IPS-20b (cell line): ENCODE results near the gene ENPP4.

ENCODE experiments used
- H3K27ac ChIP-seq: one replicate; pipeline ENCODE4 v1.5.1; 2013; ENCODE audit warnings: low read length
- H3K27me3 ChIP-seq: 2 replicates; pipeline ENCODE4 v1.6.1; 2013; ENCODE audit warnings: mild to moderate bottlenecking, low read length, inconsistent platforms; ENCODE audit not compliant: insufficient read depth
- H3K36me3 ChIP-seq: 2 replicates; pipeline ENCODE4 v1.6.1; 2013; ENCODE audit warnings: low read depth, mild to moderate bottlenecking, inconsistent platforms, low read length, moderate library complexity; ENCODE audit not compliant: insufficient read depth
- H3K4me1 ChIP-seq: 2 replicates; pipeline ENCODE4 v1.6.1; 2013; ENCODE audit warnings: mild to moderate bottlenecking, control low read depth, inconsistent platforms, low read length, moderate library complexity; ENCODE audit not compliant: insufficient read depth
- H3K4me3 ChIP-seq: 2 replicates; pipeline ENCODE4 v1.5.1; 2013; ENCODE audit warnings: mild to moderate bottlenecking, low read length, inconsistent platforms
- H3K9ac ChIP-seq: 2 replicates; pipeline ENCODE4 v1.6.1; 2013; ENCODE audit warnings: low read depth, mild to moderate bottlenecking, inconsistent platforms, low read length, moderate library complexity
- H3K9me3 ChIP-seq: 2 replicates; pipeline ENCODE4 v1.6.1; 2013; ENCODE audit warnings: mild to moderate bottlenecking, low read depth, low read length, inconsistent platforms; ENCODE audit not compliant: insufficient read depth

The ENPP4 gene

GRCh38 chr6:46174904-46175303 lies 45.1 kb downstream of the ENPP4 start:
- H3K27ac ChIP-seq = no peak overlapping the region
- no peak overlapping the region for H3K4me3 ChIP-seq
- no peak overlapping the region for H3K9ac ChIP-seq
- H3K27me3 ChIP-seq = no peaks in the 10 kb centered on the region
- H3K4me1 ChIP-seq = 0 out of 2 replicates have a peak, but pooled peaks cover 3% of the 10 kb centered on the region
- H3K9me3 ChIP-seq = no peaks in the 10 kb centered on the region
- H3K36me3 ChIP-seq = no peaks in the 10 kb centered on the region

GRCh38 chr6:46175446-46175845 lies 45.7 kb downstream of the ENPP4 start:
- Histone ChIP-seq H3K9me3 (no peaks in the 10 kb centered on the region), H3K9ac (no peak overlapping the region), H3K36me3 (no peaks in the 10 kb centered on the region), H3K4me1 (no peaks in the 10 kb centered on the region), H3K27ac (no peak overlapping the region), H3K27me3 (no peaks in the 10 kb centered on the region), H3K4me3 (no peak overlapping the region)

GRCh38 chr6:46175976-46176375 lies 46.2 kb downstream of the ENPP4 start:
- no peaks in the 10 kb centered on the region for H3K36me3 ChIP-seq
- H3K9me3 ChIP-seq = no peaks in the 10 kb centered on the region
- no peaks in the 10 kb centered on the region for H3K4me1 ChIP-seq
- H3K4me3 ChIP-seq = no peak overlapping the region
- H3K9ac ChIP-seq = no peak overlapping the region
- H3K27ac ChIP-seq = no peak overlapping the region
- no peaks in the 10 kb centered on the region for H3K27me3 ChIP-seq

- no peak overlapping the region for H3K4me3 ChIP-seq
- H3K9me3 ChIP-seq = no peaks in the 10 kb centered on the region
- H3K9ac ChIP-seq = no peak overlapping the region
- H3K36me3 ChIP-seq = no peaks in the 10 kb centered on the region
- no peaks in the 10 kb centered on the region for H3K4me1 ChIP-seq
- H3K27ac ChIP-seq = no peak overlapping the region
- H3K27me3 ChIP-seq = no peaks in the 10 kb centered on the region
Observed at GRCh38 chr6:46184114-46184513, 54.3 kb downstream of the ENPP4 start.

DNA sequence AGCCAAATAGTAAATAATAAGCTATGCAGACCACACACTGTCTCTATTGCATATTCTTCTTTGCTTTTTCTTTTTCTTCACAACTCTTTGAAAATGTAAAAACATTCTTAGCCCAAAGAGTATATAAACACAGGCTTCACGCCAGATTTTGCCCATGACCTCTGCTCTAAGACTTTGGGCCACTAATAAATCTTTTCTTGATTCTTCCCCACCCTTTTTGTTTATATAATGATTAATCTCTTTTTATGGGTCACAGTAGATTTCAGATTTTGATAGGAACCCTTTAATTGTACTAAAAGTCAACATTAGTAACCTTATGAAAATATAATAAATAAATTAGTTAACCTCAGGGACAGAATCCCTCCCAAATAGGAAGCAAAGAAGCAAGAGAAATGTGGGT lies 56.8 kb downstream of the ENPP4 start:
- H3K9ac ChIP-seq = no peak overlapping the region
- no peak overlapping the region for H3K27ac ChIP-seq
- no peak overlapping the region for H3K4me3 ChIP-seq
- no peaks in the 10 kb centered on the region for H3K9me3 ChIP-seq
- H3K27me3 ChIP-seq = no peaks in the 10 kb centered on the region
- no peaks in the 10 kb centered on the region for H3K36me3 ChIP-seq
- H3K4me1 ChIP-seq = no peaks in the 10 kb centered on the region

DNA sequence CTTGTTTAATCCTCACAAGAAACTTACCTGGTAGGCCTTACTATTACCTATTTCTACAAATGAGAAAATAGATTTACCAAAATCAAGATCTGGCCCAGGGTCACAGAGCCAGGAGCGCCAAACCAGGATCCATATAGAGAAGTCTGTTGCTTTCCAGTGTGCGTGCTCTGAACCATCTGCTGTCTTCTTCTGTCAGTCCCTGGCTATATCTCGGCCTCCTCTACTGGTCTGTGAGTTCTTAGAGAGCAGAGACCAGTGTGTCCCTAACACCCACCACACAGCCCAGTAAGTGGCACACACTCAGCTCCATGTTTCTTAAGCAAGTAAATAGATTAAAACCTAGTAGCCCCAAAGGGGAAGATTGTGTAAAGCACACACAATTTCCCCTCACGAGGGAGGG lies 59.9 kb downstream of the ENPP4 start:
- no peak overlapping the region for H3K9ac ChIP-seq
- H3K4me3 ChIP-seq = no peak overlapping the region
- no peaks in the 10 kb centered on the region for H3K27me3 ChIP-seq
- no peaks in the 10 kb centered on the region for H3K36me3 ChIP-seq
- H3K9me3 ChIP-seq = no peaks in the 10 kb centered on the region
- no peaks in the 10 kb centered on the region for H3K4me1 ChIP-seq
- no peak overlapping the region for H3K27ac ChIP-seq

DNA sequence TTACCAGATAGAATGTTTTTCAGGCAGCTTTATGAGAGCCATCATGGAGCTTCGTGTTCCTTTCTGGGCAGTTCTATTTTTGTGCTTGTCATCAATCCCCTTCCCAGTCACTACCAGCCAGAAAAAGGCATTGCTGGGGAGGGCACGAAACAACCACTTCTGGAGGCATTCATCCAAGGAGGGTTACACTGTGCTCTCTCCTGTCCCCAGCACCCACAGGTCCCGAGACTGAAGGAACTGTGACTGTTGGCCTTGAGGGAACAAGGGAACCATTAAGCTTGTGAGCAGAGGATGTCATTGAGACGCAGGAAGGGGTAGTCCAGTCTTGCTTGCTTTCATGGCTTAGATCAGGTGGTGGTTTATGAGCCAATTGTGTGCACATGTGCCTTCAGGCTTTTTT lies 61.1 kb downstream of the ENPP4 start:
- no peak overlapping the region for H3K27ac ChIP-seq
- H3K4me1 ChIP-seq = no peaks in the 10 kb centered on the region
- H3K27me3 ChIP-seq = no peaks in the 10 kb centered on the region
- H3K9me3 ChIP-seq = no peaks in the 10 kb centered on the region
- H3K36me3 ChIP-seq = no peaks in the 10 kb centered on the region
- no peak overlapping the region for H3K4me3 ChIP-seq
- H3K9ac ChIP-seq = no peak overlapping the region

- Histone ChIP-seq H3K9me3 (no peaks in the 10 kb centered on the region), H3K27me3 (no peaks in the 10 kb centered on the region), H3K36me3 (no peaks in the 10 kb centered on the region), H3K27ac (no peak overlapping the region), H3K9ac (no peak overlapping the region), H3K4me1 (no peaks in the 10 kb centered on the region), H3K4me3 (no peak overlapping the region)
Observed at GRCh38 chr6:46191961-46192360, 62.2 kb downstream of the ENPP4 start.
